Activated T-cell treated with anti-CD3 and anti-CD28 coated beads, Interleukin-2, amount 50 U/mL, for 4 hours (primary cell): ENCODE data around the gene OLFM3. TPM values are rescaled to one million over a fixed set of nuclear protein-coding genes. Genes with fewer than 3 reads are reported as not detected.

Experiments used
- ATAC-seq, 2 donors: fragments of 200-7000 bp; cut with Tn5 transposase; one replicate each; pipeline ENCODE4 v1.10.0; 2021
- DNase-seq: peaks from one replicate; pipeline ENCODE4 v3.0.0-alpha.2; 2020
- H3K27me3 Mint-ChIP-seq: one replicate; pipeline ENCODE4 v1.8.0; 2021; ENCODE audit warnings: low read depth, mixed read lengths
- H3K36me3 Mint-ChIP-seq: one replicate; pipeline ENCODE4 v1.8.0; 2022; ENCODE audit warnings: mixed read lengths; ENCODE audit not compliant: insufficient read depth
- H3K4me1 Mint-ChIP-seq: one replicate; pipeline ENCODE4 v1.8.0; 2021; ENCODE audit warnings: low read depth, mixed read lengths
- H3K4me3 Mint-ChIP-seq: one replicate; pipeline ENCODE4 v1.8.0; 2021; ENCODE audit warnings: mild to moderate bottlenecking, moderate library complexity, mixed read lengths
- H3K9me3 Mint-ChIP-seq: one replicate; pipeline ENCODE4 v1.8.0; 2021; ENCODE audit warnings: mixed read lengths
- total RNA-seq, 3 donors: library from RNA; stranded (reverse); gene quantifications; one replicate each; pipeline ENCODE4 v1.2.1, GENCODE V29; 2021

The OLFM3 gene
- total RNA-seq, 3 donors from 2014 or later = not detected

DNA sequence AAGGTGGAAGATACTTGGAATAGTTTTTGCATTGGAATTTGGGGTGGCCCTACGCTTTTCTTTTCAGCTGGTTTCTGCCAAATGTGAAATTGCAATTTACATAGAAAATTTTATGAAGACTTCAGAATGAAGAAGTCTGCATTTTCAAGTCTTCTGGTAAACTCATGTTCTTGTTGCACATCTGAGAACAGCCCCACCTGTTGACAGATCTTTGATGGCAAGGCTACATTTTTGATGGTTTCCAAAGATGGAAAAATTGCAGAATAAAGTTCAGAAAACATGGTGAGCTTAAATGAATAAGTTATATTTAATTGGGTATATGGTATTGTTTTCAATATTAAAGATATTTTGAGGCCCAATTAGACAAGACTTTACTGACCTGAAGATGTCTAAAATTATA lies 25.4 kb downstream of the OLFM3 start:
- Mint-ChIP-seq H3K4me3 (no peak overlapping the region), H3K27me3 (no peaks in the 10 kb centered on the region), H3K9me3 (peaks cover 3% of the 10 kb centered on the region), H3K4me1 (no peaks in the 10 kb centered on the region), H3K36me3 (no peaks in the 10 kb centered on the region)
- DNase-seq (no peak), ATAC-seq (no peak)

DNA sequence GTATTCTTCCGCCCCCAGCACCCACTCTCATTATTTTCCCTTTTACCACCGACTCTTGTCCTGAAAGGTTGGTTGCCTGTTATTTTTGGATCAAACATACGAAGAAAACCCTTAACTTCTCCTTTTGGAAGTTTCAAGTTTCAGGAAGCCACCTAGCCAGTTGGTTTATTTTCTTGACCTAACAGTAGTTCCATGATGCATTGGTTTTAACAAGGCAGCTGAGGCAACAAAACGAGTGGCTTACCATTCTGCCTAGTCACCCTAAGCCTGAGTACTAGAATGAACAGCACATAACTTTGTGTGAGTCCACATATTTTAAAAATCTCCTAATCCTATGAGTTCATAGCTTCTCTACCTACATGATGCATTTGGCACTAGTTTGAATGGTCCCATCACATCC lies 28.9 kb downstream of the OLFM3 start:
- Mint-ChIP-seq H3K27me3 (peaks cover 2% of the 10 kb centered on the region), H3K4me1 (no peaks in the 10 kb centered on the region), H3K4me3 (no peak overlapping the region), H3K36me3 (no peaks in the 10 kb centered on the region), H3K9me3 (peaks cover 7% of the 10 kb centered on the region)
- ATAC-seq = no peak
- no peak for DNase-seq

DNA sequence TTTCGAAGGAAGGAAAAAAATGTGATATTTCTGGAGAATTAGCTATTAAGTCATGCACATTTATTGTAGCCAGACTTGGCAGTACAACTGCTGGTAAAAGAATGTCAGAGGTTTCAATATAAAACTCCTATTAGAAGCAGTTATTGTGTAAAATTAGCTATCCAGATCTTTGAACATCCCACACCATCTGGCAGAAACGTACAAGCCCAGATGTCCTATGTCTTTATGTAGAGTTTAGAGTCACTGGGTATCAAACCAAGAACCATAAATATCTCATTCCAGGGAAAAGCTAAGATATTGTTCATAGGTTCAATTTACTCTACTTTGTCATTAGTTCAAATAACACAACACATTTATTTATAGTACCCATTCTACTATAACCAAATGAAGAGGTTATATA lies 31.4 kb downstream of the OLFM3 start:
- Mint-ChIP-seq H3K27me3 (peaks cover 2% of the 10 kb centered on the region), H3K4me1 (no peaks in the 10 kb centered on the region), H3K4me3 (no peak overlapping the region), H3K9me3 (peaks cover 7% of the 10 kb centered on the region), H3K36me3 (no peaks in the 10 kb centered on the region)
- DNase-seq (no peak), ATAC-seq (no peak)

DNA sequence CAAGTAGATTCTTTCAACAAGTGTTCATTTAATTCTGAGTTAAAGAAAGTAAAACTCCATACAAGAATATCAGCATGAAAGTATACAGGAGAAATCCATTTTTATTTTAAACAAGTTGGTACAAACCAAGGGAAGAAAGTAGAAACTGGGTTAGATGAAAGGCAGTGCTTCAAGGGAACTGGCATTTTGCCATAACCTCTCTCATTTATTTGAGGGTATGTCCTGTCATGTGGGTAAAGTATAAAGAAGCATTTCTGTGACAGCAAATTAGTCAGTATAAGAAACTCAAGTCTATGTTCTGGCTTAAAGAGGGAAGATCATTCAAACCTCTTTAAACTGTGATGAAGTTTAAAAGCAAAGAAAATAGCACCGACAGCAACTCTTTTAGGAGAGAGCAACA lies 32.0 kb downstream of the OLFM3 start:
- Mint-ChIP-seq H3K4me1 (no peaks in the 10 kb centered on the region), H3K9me3 (peaks cover 7% of the 10 kb centered on the region), H3K36me3 (no peaks in the 10 kb centered on the region), H3K27me3 (peaks cover 2% of the 10 kb centered on the region), H3K4me3 (no peak overlapping the region)
- DNase-seq (no peak), ATAC-seq (no peak)

DNA sequence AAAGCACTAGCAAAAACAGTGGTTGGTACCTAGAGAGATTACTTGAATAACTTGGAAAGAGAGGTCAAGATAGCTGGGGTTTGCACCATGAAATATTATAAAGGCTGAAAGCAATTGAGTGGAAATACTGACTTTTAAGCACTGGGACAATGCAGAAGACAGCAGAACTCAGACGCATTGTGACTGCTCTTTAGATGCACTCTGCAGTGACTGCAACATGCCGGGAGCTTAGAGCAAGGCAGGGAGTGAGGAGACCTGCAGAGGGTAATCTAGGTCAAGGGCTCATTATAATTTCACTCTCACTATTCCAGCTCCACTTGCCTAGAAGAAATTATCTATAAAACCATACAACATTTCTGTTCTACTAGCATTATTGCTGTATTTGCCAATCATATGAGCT lies 36.6 kb downstream of the OLFM3 start:
- H3K36me3 Mint-ChIP-seq = no peaks in the 10 kb centered on the region
- DNase-seq (no peak), ATAC-seq (no peak)
- peaks cover 4% of the 10 kb centered on the region for H3K9me3 Mint-ChIP-seq
- H3K27me3 Mint-ChIP-seq = peaks cover 2% of the 10 kb centered on the region
- H3K4me1 Mint-ChIP-seq = no peaks in the 10 kb centered on the region
- no peak overlapping the region for H3K4me3 Mint-ChIP-seq

DNA sequence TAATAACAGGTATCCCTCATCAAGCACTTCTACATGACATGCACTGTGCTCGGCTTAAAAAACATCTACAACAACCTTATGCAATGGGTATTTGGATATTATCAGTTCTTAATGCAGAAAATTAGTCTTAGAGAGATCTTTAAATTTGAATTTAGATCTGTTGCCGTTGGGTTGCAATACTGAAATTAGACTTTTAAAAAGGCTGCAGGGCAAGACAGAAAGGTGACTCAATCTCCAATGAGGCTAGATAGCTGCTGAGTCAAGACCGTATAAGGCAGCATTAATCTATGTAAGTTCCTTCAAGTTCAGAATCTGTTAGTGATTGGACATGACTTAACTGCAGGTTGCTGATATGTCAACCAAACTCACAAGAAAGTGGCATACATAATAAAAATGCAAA lies 37.3 kb downstream of the OLFM3 start:
- no peak overlapping the region for H3K4me3 Mint-ChIP-seq
- peaks cover 4% of the 10 kb centered on the region for H3K9me3 Mint-ChIP-seq
- H3K4me1 Mint-ChIP-seq = no peaks in the 10 kb centered on the region
- ATAC-seq (no peak), DNase-seq (no peak)
- H3K36me3 Mint-ChIP-seq = no peaks in the 10 kb centered on the region
- H3K27me3 Mint-ChIP-seq = peaks cover 2% of the 10 kb centered on the region

DNA sequence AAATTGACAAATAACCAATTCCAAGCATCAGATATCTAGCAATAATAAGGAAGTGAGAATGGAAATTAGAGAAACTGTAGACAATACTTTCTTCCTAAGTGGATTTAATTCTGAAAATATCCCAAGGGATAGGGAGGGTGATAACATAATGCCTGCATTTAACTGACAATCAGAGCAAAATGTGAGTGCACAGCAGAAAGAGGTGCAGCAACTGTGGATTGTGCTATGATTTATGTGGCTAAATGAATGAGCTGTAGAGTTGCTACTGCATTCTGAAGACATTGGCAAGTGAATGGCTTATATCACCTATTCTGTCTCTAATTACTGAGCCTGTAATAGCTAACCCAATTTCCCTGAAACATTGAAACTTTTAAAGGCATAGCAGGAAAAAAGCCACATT lies 39.0 kb downstream of the OLFM3 start:
- Mint-ChIP-seq H3K27me3 (no peaks in the 10 kb centered on the region), H3K9me3 (no peaks in the 10 kb centered on the region), H3K4me1 (no peaks in the 10 kb centered on the region), H3K4me3 (no peak overlapping the region), H3K36me3 (no peaks in the 10 kb centered on the region)
- DNase-seq = no peak
- ATAC-seq = no peak

DNA sequence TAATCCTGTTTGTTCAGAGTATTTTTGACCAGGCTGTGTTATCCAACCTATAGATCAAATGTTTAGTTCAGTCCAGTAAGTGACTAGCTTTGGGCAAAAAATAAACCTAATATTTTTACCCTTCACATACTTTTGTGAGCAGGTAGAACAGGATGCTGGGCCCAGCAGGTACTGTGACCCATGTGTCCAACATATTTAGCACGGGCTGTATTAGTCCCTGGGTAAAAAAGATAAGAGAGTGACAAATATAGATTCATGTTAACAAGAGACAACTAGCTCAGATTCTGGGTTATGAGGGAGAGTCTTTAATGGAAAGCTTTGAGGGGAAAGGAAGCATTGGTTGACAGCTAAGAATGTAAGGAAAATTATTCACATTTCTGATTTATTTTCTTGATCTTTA lies 43.1 kb downstream of the OLFM3 start:
- H3K27me3 Mint-ChIP-seq = no peaks in the 10 kb centered on the region
- no peaks in the 10 kb centered on the region for H3K9me3 Mint-ChIP-seq
- no peaks in the 10 kb centered on the region for H3K4me1 Mint-ChIP-seq
- H3K36me3 Mint-ChIP-seq = no peaks in the 10 kb centered on the region
- no peak for ATAC-seq
- no peak overlapping the region for H3K4me3 Mint-ChIP-seq
- DNase-seq = no peak

DNA sequence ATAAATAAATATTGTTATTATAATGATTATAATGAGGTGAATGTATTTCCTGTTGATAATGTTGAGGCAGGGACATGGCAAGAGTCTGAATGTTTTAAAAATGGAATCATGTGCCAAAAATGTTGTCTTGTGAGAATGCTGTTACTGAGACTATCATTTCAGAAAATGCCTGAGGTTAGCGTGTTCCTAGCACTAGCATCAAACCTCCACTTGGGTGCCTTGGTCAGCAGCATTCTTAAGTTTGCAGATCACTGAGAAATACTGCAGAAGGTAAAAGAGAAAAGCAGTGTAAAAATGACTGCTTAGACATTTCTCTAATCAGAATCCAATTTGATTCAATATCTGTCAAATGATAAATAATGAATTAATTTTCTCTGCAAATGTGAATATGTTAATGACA lies 50.8 kb downstream of the OLFM3 start:
- ATAC-seq (no peak), DNase-seq (no peak)
- H3K4me3 Mint-ChIP-seq = no peak overlapping the region
- no peaks in the 10 kb centered on the region for H3K9me3 Mint-ChIP-seq
- no peaks in the 10 kb centered on the region for H3K4me1 Mint-ChIP-seq
- no peaks in the 10 kb centered on the region for H3K27me3 Mint-ChIP-seq
- no peaks in the 10 kb centered on the region for H3K36me3 Mint-ChIP-seq

DNA sequence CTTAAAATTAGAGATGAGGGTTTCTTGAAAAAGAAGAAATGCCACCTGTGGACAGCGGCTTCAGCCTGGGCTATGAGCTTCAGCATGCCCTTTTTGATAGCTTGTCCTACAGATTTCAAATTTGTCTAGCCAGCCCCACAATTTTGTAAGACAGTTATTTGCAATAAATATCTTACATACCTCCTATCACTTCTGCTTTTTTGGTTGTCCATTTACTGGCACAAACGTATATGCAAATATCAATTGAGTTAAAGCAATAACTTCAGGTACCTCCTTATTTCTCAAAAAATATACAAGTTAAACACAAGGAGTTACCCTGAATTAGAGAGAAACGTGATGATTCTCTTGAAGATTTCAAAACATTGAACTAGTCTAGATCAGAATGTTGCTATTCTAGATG lies 53.5 kb downstream of the OLFM3 start:
- H3K27me3 Mint-ChIP-seq = no peaks in the 10 kb centered on the region
- H3K9me3 Mint-ChIP-seq = no peaks in the 10 kb centered on the region
- ATAC-seq (no peak), DNase-seq (no peak)
- H3K4me1 Mint-ChIP-seq = no peaks in the 10 kb centered on the region
- H3K36me3 Mint-ChIP-seq = no peaks in the 10 kb centered on the region
- H3K4me3 Mint-ChIP-seq = no peak overlapping the region

DNA sequence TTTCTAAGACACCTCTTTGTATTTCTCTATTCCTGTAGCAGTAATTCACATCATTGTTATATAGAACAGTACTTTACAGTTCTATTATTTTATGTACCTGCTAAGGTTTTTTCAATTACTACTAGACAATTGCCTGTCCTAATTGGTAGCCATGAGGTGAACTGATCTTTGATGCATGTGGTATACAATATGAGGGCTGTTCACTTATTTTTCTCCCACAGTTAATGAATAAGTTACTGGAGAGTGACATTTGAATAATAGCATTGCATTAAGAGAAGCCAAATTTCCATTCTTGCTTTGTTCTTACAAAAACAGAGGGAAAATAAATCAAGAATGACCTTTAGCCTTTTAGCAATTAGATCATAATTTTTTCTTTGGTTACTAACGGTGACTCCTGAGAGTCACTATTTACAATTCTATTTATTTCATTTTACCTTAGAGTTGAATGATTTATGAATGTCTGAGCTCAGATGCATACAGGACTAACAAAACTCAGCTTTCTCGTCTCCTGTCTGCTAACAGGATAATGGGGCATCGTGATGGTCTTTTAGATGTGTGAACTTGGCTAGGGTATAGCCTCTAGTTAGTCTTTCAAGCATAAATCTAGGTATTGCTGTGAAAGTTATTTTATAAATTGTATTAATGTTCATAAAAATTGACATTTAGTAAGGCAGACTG lies 54.1 kb downstream of the OLFM3 start:
- Mint-ChIP-seq H3K9me3 (no peaks in the 10 kb centered on the region), H3K4me1 (no peaks in the 10 kb centered on the region), H3K4me3 (no peak overlapping the region), H3K27me3 (no peaks in the 10 kb centered on the region), H3K36me3 (no peaks in the 10 kb centered on the region)
- no peak for ATAC-seq
- DNase-seq = no peak

DNA sequence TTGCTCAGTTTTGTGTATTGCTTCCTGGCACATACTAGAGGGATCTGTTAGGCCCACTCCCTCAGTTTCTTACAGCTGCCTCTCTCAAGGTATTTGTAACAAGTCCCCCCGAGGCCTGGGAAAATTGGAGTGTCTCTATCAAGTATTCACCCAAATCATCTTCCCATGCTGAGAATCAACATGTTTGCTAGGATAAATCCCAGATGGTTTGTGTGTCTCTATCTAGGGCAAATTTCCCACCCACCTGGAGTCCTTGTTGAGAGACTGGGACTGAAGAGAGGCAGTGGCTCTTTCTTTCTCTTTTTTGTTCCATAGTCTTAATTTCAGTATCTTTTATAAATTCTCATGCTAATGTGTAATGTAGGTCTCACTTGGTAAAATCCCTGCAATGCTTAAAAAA lies 58.0 kb downstream of the OLFM3 start:
- H3K4me1 Mint-ChIP-seq = no peaks in the 10 kb centered on the region
- no peaks in the 10 kb centered on the region for H3K36me3 Mint-ChIP-seq
- H3K27me3 Mint-ChIP-seq = no peaks in the 10 kb centered on the region
- DNase-seq (no peak), ATAC-seq (no peak)
- H3K4me3 Mint-ChIP-seq = no peak overlapping the region
- peaks cover 3% of the 10 kb centered on the region for H3K9me3 Mint-ChIP-seq

DNA sequence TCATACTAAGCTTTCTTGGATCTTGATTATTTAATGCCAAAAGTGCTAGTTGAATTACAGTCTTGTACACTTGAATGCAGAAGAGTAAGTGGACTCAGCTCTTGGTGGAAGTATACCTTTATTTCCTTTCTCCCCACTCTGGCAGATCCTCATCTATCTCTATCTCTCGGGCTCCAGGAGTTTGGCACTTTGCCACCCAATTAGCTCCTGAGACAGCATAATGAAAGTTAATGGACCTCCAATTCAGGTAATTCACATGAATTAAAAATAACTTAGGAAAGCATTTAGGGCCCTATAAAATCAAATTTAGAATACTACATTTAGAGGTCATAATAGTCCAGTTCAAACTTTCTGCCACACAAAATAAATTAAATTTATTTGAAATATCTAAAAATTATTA lies 67.4 kb downstream of the OLFM3 start:
- no peaks in the 10 kb centered on the region for H3K36me3 Mint-ChIP-seq
- no peaks in the 10 kb centered on the region for H3K27me3 Mint-ChIP-seq

DNA sequence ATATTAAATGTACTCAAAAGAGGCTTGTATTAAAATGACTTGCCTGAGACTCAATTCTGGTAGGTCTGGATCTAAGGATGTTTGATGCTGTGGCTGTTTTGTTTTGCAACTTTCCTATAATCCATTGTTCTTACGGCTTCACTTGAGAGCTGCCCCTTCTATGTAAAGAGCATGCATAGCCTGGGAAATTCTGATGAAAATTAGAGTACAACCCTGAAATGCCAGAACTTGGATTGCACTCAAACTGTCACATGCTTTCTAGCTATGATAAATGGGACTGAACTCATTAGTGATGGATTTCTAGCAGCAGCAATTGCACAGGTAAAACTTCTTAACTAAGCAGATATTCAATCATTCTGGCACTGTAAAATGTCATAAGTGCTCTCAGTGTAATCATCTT lies 67.9 kb downstream of the OLFM3 start:
- Mint-ChIP-seq H3K27me3 (no peaks in the 10 kb centered on the region), H3K4me1 (no peaks in the 10 kb centered on the region), H3K9me3 (peaks cover 7% of the 10 kb centered on the region), H3K36me3 (no peaks in the 10 kb centered on the region), H3K4me3 (no peak overlapping the region)
- no peak for ATAC-seq
- DNase-seq = no peak

More for the DNA sequence above, 67.4 kb downstream of the OLFM3 start:
- peaks cover 7% of the 10 kb centered on the region for H3K9me3 Mint-ChIP-seq
- no peaks in the 10 kb centered on the region for H3K4me1 Mint-ChIP-seq
- DNase-seq (no peak), ATAC-seq (no peak)
- no peak overlapping the region for H3K4me3 Mint-ChIP-seq

DNA sequence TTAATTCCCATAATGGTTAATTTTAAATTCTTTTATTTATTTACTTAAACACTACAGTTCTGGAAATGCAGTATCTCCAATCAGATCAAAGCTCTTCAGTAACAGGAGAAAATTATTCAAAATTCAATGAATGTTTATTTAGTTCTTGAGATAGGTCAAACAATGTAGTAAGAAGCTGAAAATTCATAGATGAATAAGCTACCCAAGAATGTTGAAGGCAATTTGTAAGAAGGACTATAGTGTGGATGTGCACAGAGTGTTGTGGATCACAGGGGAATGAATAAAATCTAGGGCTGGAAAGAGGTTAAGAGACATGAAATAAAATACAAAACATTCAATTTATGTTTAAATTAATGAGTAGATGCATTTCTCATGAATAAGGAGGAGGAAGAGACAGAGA lies 72.0 kb downstream of the OLFM3 start:
- H3K4me3 Mint-ChIP-seq = no peak overlapping the region
- ATAC-seq = no peak
- H3K4me1 Mint-ChIP-seq = no peaks in the 10 kb centered on the region
- no peak for DNase-seq
- H3K36me3 Mint-ChIP-seq = no peaks in the 10 kb centered on the region
- no peaks in the 10 kb centered on the region for H3K9me3 Mint-ChIP-seq
- H3K27me3 Mint-ChIP-seq = no peaks in the 10 kb centered on the region

DNA sequence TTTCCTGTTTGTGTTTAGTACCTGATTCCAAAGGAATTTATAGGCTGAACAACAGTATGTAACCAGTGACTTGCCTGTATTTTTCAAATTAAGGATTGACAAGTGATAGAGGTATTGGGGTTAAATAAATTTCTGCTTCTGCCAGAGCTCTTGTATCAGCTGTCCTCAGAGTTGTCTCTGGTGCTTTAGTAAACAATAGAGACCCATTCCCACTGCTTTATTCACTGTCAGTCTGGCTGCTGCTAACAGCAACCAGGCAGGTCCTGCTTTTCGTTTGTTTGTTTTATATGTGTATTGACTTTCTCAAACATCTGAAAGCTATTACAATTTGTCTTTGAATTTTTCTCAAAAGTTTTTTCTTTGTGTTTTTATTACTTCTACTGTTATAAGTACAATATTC lies 76.1 kb downstream of the OLFM3 start:
- Mint-ChIP-seq H3K4me3 (no peak overlapping the region), H3K9me3 (no peaks in the 10 kb centered on the region), H3K36me3 (no peaks in the 10 kb centered on the region), H3K27me3 (no peaks in the 10 kb centered on the region), H3K4me1 (no peaks in the 10 kb centered on the region)
- ATAC-seq (no peak), DNase-seq (no peak)
